GM23338 (cell line): ENCODE results near the gene SYNGR3. TPM values are rescaled to one million over a fixed set of nuclear protein-coding genes. Genes with fewer than 3 reads are reported as not detected.

Source experiments
- ATAC-seq: fragments of 200-7000 bp; cut with Tn5 transposase; 3 replicates; pipeline ENCODE4 v1.9.1; 2020
- DNase-seq: peaks from one replicate; pipeline ENCODE4 v3.0.0-alpha.2; 2015; ENCODE audit warnings: low spot score
- H2AFZ ChIP-seq: fragments of 200-600 bp; sonication (generic); 2 replicates; pipeline ENCODE4 v1.8.0; 2016; ENCODE audit warnings: antibody characterized with exemption, mild to moderate bottlenecking, moderate library complexity
- H3F3A ChIP-seq: fragments of 200-600 bp; sonication (generic); replicated peaks from 2 replicates; pipeline ENCODE4 v1.8.0; 2017; ENCODE audit warnings: antibody characterized with exemption, mixed run types, low read depth
- H3K27ac ChIP-seq: fragments of 200-600 bp; sonication (generic); 2 replicates; pipeline ENCODE4 v1.6.1; 2016; ENCODE audit warnings: low read depth
- H3K27me3 ChIP-seq: fragments of 200-600 bp; sonication (generic); 2 replicates; pipeline ENCODE4 v1.8.0; 2016; ENCODE audit warnings: mild to moderate bottlenecking, mixed run types, moderate library complexity; ENCODE audit not compliant: insufficient read depth
- H3K36me3 ChIP-seq: fragments of 200-600 bp; sonication (generic); 2 replicates; pipeline ENCODE4 v1.8.0; 2016; ENCODE audit warnings: mild to moderate bottlenecking; ENCODE audit not compliant: insufficient read depth
- H3K4me1 ChIP-seq: fragments of 200-600 bp; sonication (generic); 2 replicates; pipeline ENCODE4 v1.8.0; 2016; ENCODE audit warnings: mild to moderate bottlenecking, moderate library complexity; ENCODE audit not compliant: insufficient read depth
- H3K4me2 ChIP-seq: fragments of 200-600 bp; sonication (generic); 2 replicates; pipeline ENCODE4 v1.7.1; 2017; ENCODE audit warnings: mixed run types
- H3K4me3 ChIP-seq: fragments of 200-600 bp; sonication (generic); 2 replicates; pipeline ENCODE4 v1.6.1; 2016; ENCODE audit warnings: mixed run types
- H3K79me2 ChIP-seq: fragments of 200-600 bp; sonication (generic); replicated peaks from 2 replicates; pipeline ENCODE4 v1.8.0; 2017; ENCODE audit warnings: mild to moderate bottlenecking; ENCODE audit not compliant: insufficient read depth
- H3K9me2 ChIP-seq: fragments of 200-600 bp; sonication (generic); 2 replicates; pipeline ENCODE4 v1.8.0; 2017; ENCODE audit not compliant: insufficient read depth
- H4K20me1 ChIP-seq: fragments of 200-600 bp; sonication (generic); replicated peaks from 2 replicates; pipeline ENCODE4 v1.8.0; 2017; ENCODE audit warnings: mild to moderate bottlenecking; ENCODE audit not compliant: insufficient read depth
- H3K27ac Mint-ChIP-seq: 2 replicates; pipeline ENCODE4 v1.8.0; 2020; ENCODE audit warnings: inconsistent platforms, mild to moderate bottlenecking, moderate library complexity, mixed read lengths
- H3K27me3 Mint-ChIP-seq: 3 replicates; pipeline ENCODE4 v1.8.0; 2022; ENCODE audit warnings: low read depth, mild to moderate bottlenecking, moderate library complexity, mixed read lengths, inconsistent platforms; ENCODE audit not compliant: insufficient read depth, poor library complexity
- H3K36me3 Mint-ChIP-seq: 3 replicates; pipeline ENCODE4 v1.8.0; 2021; ENCODE audit warnings: low read depth, mild to moderate bottlenecking, inconsistent platforms, moderate library complexity, mixed read lengths
- H3K4me1 Mint-ChIP-seq: 3 replicates; pipeline ENCODE4 v1.8.0; 2020; ENCODE audit warnings: mild to moderate bottlenecking, inconsistent platforms, mixed read lengths
- H3K4me3 Mint-ChIP-seq: 3 replicates; pipeline ENCODE4 v1.8.0; 2021; ENCODE audit warnings: moderate library complexity, mild to moderate bottlenecking, inconsistent platforms, mixed read lengths
- H3K9me3 Mint-ChIP-seq: 3 replicates; pipeline ENCODE4 v1.8.0; 2020; ENCODE audit warnings: moderate library complexity, mild to moderate bottlenecking, inconsistent platforms, mixed read lengths
- CREB1 ChIP-seq: fragments of 250-450 bp; sonication (Bioruptor Pico); IDR thresholded peaks from 2 replicates; pipeline ENCODE4 v1.5.0; 2020; ENCODE audit warnings: low read depth, mild to moderate bottlenecking, moderate library complexity
- CTCF ChIP-seq, 2 experiments: fragments of 200-600 bp in 1 of 2; sonication (generic) in 1 of 2; conservative IDR thresholded peaks; 2 replicates each; pipeline versions ENCODE4 v1.5.1 to v1.6.1; 2016 to 2017; ENCODE audit warnings: antibody characterized with exemption in 2 of 2, low read depth in 2 of 2, mild to moderate bottlenecking in 2 of 2, moderate library complexity in 1 of 2
- ETS1 ChIP-seq: IDR thresholded peaks from 2 replicates; pipeline ENCODE4 v1.6.1; 2016; ENCODE audit warnings: antibody characterized with exemption
- EZH2 ChIP-seq: fragments of 200-600 bp; sonication (generic); IDR thresholded peaks from one replicate; pipeline ENCODE4 v1.8.0; 2017; ENCODE audit warnings: antibody characterized with exemption, mild to moderate bottlenecking, low read depth; ENCODE audit not compliant: unreplicated experiment
- EZH2phosphoT487 ChIP-seq: fragments of 200-600 bp; sonication (generic); IDR thresholded peaks from one replicate; pipeline ENCODE4 v1.8.1; 2018; ENCODE audit warnings: antibody characterized with exemption; ENCODE audit not compliant: unreplicated experiment
- JUNB ChIP-seq: IDR thresholded peaks from one replicate; pipeline ENCODE4 v1.6.1; 2016; ENCODE audit warnings: antibody characterized with exemption; ENCODE audit not compliant: unreplicated experiment
- NANOG ChIP-seq: IDR thresholded peaks from 2 replicates; pipeline ENCODE4 v1.6.1; 2016; ENCODE audit warnings: antibody characterized with exemption, borderline replicate concordance
- POLR2AphosphoS5 ChIP-seq: IDR thresholded peaks from 2 replicates; pipeline ENCODE4 v1.6.1; 2016; ENCODE audit warnings: antibody characterized with exemption, low read depth
- REST ChIP-seq: IDR thresholded peaks from one replicate; pipeline ENCODE4 v1.6.1; 2018; ENCODE audit warnings: antibody characterized with exemption; ENCODE audit not compliant: unreplicated experiment
- STAT1 ChIP-seq: IDR thresholded peaks from one replicate; pipeline ENCODE4 v1.6.1; 2016; ENCODE audit warnings: antibody characterized with exemption; ENCODE audit not compliant: unreplicated experiment
- ZNF114 ChIP-seq: fragments of 250-450 bp; sonication (Bioruptor Pico); IDR thresholded peaks from 2 replicates; pipeline ENCODE4 v1.5.0; 2020; ENCODE audit warnings: mild to moderate bottlenecking, moderate library complexity
- ZNF331 ChIP-seq: fragments of 250-450 bp; sonication (Bioruptor Pico); IDR thresholded peaks from 2 replicates; pipeline ENCODE4 v1.5.0; 2020; ENCODE audit warnings: low read depth, mild to moderate bottlenecking, moderate library complexity
- polyA plus RNA-seq: library from polyadenylated mRNA; unstranded; fragments of >200 nt; fragmentation: Nextera tagmentation; extraction: Ambion mirVana; gene quantifications from 2 replicates; pipeline ENCODE4 v1.2.1, GENCODE V29; 2016
- total RNA-seq: library from RNA; depleted of rRNA; stranded (reverse); fragments of >200 nt; shearing (Covaris generic); gene quantifications from 2 replicates; pipeline ENCODE4 v1.2.3, GENCODE V29; 2014
- TF ChIP-seq, protein P1 (sequence below): fragments of 250-450 bp; sonication (Bioruptor Pico); IDR thresholded peaks from 2 replicates; pipeline ENCODE4 v1.5.0; 2020; ENCODE audit warnings: mild to moderate bottlenecking, moderate library complexity

Gene SYNGR3
- total and polyA plus RNA-seq, 2 experiments from 2014 or later, result 45.4 to 77.7 TPM

DNA sequence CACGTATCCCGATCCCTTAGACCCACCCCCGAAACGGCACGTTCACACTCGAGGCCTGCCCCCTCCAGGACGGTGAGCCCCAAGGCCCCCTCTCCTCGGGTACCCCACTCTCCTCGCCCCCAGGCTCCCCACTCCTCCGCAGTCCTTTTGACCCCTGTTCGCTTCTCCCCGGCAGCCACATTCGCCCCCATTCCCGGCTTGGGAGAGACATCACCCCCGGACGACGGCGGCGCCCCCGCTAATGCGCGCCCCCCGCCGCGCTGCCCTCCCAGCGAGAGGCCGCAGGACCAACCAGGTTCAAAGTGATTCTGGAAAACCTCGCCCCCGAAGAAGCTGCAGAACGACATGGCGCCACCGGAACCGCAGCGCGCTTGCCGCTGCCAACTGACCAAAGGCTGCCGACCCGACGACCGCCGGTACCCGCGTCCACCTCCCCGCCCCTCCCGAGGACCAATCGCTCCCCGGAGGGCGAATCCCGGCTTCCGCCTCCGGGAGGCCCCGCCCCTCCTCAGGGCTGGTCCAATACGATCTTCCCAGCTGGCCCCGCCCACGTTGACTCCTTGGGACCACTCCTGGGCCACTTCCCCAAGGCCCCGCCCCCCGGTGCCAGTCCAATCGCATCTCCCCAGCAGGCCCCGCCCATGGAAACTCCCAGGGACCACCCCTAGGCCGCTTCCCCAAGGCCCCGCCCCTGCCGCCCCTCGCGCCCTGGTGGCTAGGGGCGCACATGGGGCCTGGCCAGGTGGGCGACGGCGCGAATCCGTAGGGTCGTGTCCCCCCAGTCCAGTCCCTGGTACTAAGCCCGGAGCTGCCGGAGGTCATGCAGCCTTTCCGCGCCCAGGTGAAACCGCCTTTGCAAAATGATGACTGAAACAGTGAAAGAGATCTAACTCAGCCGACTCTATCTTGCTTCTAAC, 46.7 kb upstream of the SYNGR3 start, which contains the start of gene MSRB1:
TSS of gene MSRB1 (minus strand) at position 390 of the 917 bp plus-strand sequence. CDS start at position 347, 43 bp downstream.
- H3K27me3 Mint-ChIP-seq, result peaks cover 14% of the 10 kb centered on the region
- no peaks in the 10 kb centered on the region for H3K36me3 ChIP-seq
- no peaks in the 10 kb centered on the region; the same call in 1 of the 2 replicates for H4K20me1 ChIP-seq
- peak within 1 kb of the TSS; percentile 85 for H3K4me3 Mint-ChIP-seq
- 0 out of 2 replicates have a peak, but pooled peaks cover 10% of the 10 kb centered on the region for H3F3A ChIP-seq
- peak within 1 kb of the TSS; percentile 93 for H3K4me2 ChIP-seq
- no peaks in the 10 kb centered on the region for H3K27me3 ChIP-seq
- peak; percentile 79 for ATAC-seq
- peaks cover 15% of the 10 kb centered on the region; the same call in 1 of the 2 replicates for H3K4me1 ChIP-seq
- 0 out of 4 replicates have a peak, but pooled peaks of 1 of the 2 experiments have one; percentile 4 for TF ChIP-seq CTCF (conservative IDR thresholded peaks at IDR 0.05; ENCODE audit: low read depth in 2 of 2)
- no peak for TF ChIP-seq JUNB
- no peak for TF ChIP-seq CREB1 (CRISPR knock-in tag)
- no peak for TF ChIP-seq ZNF114 (CRISPR knock-in tag)
- TF ChIP-seq, protein P1, sequence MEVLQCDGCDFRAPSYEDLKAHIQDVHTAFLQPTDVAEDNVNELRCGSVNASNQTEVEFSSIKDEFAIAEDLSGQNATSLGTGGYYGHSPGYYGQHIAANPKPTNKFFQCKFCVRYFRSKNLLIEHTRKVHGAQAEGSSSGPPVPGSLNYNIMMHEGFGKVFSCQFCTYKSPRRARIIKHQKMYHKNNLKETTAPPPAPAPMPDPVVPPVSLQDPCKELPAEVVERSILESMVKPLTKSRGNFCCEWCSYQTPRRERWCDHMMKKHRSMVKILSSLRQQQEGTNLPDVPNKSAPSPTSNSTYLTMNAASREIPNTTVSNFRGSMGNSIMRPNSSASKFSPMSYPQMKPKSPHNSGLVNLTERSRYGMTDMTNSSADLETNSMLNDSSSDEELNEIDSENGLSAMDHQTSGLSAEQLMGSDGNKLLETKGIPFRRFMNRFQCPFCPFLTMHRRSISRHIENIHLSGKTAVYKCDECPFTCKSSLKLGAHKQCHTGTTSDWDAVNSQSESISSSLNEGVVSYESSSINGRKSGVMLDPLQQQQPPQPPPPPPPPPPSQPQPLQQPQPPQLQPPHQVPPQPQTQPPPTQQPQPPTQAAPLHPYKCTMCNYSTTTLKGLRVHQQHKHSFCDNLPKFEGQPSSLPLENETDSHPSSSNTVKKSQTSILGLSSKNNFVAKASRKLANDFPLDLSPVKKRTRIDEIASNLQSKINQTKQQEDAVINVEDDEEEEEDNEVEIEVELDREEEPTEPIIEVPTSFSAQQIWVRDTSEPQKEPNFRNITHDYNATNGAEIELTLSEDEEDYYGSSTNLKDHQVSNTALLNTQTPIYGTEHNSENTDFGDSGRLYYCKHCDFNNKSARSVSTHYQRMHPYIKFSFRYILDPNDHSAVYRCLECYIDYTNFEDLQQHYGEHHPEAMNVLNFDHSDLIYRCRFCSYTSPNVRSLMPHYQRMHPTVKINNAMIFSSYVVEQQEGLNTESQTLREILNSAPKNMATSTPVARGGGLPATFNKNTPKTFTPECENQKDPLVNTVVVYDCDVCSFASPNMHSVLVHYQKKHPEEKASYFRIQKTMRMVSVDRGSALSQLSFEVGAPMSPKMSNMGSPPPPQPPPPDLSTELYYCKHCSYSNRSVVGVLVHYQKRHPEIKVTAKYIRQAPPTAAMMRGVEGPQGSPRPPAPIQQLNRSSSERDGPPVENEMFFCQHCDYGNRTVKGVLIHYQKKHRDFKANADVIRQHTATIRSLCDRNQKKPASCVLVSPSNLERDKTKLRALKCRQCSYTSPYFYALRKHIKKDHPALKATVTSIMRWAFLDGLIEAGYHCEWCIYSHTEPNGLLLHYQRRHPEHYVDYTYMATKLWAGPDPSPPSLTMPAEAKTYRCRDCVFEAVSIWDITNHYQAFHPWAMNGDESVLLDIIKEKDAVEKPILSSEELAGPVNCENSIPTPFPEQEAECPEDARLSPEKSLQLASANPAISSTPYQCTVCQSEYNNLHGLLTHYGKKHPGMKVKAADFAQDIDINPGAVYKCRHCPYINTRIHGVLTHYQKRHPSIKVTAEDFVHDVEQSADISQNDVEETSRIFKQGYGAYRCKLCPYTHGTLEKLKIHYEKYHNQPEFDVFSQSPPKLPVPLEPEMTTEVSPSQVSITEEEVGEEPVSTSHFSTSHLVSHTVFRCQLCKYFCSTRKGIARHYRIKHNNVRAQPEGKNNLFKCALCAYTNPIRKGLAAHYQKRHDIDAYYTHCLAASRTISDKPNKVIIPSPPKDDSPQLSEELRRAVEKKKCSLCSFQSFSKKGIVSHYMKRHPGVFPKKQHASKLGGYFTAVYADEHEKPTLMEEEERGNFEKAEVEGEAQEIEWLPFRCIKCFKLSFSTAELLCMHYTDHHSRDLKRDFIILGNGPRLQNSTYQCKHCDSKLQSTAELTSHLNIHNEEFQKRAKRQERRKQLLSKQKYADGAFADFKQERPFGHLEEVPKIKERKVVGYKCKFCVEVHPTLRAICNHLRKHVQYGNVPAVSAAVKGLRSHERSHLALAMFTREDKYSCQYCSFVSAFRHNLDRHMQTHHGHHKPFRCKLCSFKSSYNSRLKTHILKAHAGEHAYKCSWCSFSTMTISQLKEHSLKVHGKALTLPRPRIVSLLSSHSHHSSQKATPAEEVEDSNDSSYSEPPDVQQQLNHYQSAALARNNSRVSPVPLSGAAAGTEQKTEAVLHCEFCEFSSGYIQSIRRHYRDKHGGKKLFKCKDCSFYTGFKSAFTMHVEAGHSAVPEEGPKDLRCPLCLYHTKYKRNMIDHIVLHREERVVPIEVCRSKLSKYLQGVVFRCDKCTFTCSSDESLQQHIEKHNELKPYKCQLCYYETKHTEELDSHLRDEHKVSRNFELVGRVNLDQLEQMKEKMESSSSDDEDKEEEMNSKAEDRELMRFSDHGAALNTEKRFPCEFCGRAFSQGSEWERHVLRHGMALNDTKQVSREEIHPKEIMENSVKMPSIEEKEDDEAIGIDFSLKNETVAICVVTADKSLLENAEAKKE (CRISPR knock-in tag), result no peak
- TF ChIP-seq ETS1, result no peak
- no peak for TF ChIP-seq NANOG
- peak; percentile 24 for TF ChIP-seq REST
- no peak for TF ChIP-seq STAT1
- no peak for TF ChIP-seq ZNF331 (CRISPR knock-in tag)
- no peak for TF ChIP-seq EZH2
- peak; percentile 94 for TF ChIP-seq POLR2AphosphoS5
- no peak for TF ChIP-seq EZH2phosphoT487
- no peak within 1 kb of the TSS for H3K27ac Mint-ChIP-seq
- no peaks in the 10 kb centered on the region for H3K9me3 Mint-ChIP-seq
- no peaks in the 10 kb centered on the region for H3K79me2 ChIP-seq
- H3K9me2 ChIP-seq, result no peaks in the 10 kb centered on the region
- H3K36me3 Mint-ChIP-seq, result peaks cover 13% of the 10 kb centered on the region
- peaks cover 20% of the 10 kb centered on the region for H3K4me1 Mint-ChIP-seq
- peak within 1 kb of the TSS; percentile 97 for H3K4me3 ChIP-seq
- H2AFZ ChIP-seq, result peak within 1 kb of the TSS; percentile 98
- H3K27ac ChIP-seq, result no peak within 1 kb of the TSS
- peak; percentile 100 for DNase-seq
